ENCODE results near the gene GTF2F2. TPM values are rescaled to one million over a fixed set of nuclear protein-coding genes. Genes with fewer than 3 reads are reported as not detected.

The GTF2F2 gene
- total and polyA plus RNA-seq, 9 of the 15 experiments (the other 6 are each of a cell fraction or from before 2014, with no cell fraction given) = 19.7 to 44.8 (median 32.4) TPM

GRCh38 chr13:45141369-45141768 lies 21.1 kb downstream of the GTF2F2 start:
- Histone ChIP-seq H3K27ac (ENCODE audit: extremely low read depth, low read depth, low read length) (no peak overlapping the region), H3K4me1 (replicated peaks in 1 of 2; ENCODE audit: control insufficient read depth in 2 of 2, insufficient read depth in 2 of 2, low read length in 2 of 2) (peaks cover 0 to 3% of the 10 kb centered on the region in 2 experiments; a peak in 3 of 5 replicates), H3K9me3 (replicated peaks; ENCODE audit: control insufficient read depth, insufficient read depth, low read depth, low read length) (no peaks in the 10 kb centered on the region), H3K4me3 (no peak overlapping the region), H3K4me2 (ENCODE audit: insufficient read depth, low read length) (no peak overlapping the region), H3K9me1 (ENCODE audit: control insufficient read depth, insufficient read depth, low read length) (no peaks in the 10 kb centered on the region), H4K20me1 (replicated peaks; ENCODE audit: control insufficient read depth, insufficient read depth, low read length) (no peaks in the 10 kb centered on the region), H3K9ac (ENCODE audit: insufficient read depth in 1 of 2, low read depth in 2 of 2, low read length in 2 of 2) (no peak overlapping the region), H3K79me2 (ENCODE audit: control insufficient read depth, insufficient read depth, low read length) (peaks cover 70% of the 10 kb centered on the region), H3K27me3 (ENCODE audit: control insufficient read depth in 2 of 2, insufficient read depth in 2 of 2, low read length in 2 of 2) (no peaks in the 10 kb centered on the region), H3K36me3 (ENCODE audit: control insufficient read depth, insufficient read depth, low read length) (peaks cover 43% of the 10 kb centered on the region), H2AFZ (ENCODE audit: low read depth, low read length) (no peak overlapping the region)
- ChIA-PET POLR2A (no interaction called here), CTCF (ENCODE audit: low intra/inter-chr PET ratio) (no interaction called here)
- no TSS peak for BruUV-seq (replicated peaks)
- FAIRE-seq (no peak), DNase-seq (ENCODE audit: extremely low read depth in 1 of 4, low spot score in 3 of 4) (no peak), ATAC-seq (no peak)
- TF ChIP-seq CBX8 (IDR thresholded peaks at IDR 0.05; ENCODE audit: borderline replicate concordance, extremely low read depth, low read depth, low read length, poor library complexity, severe bottlenecking) = no peak
- no peak for TF ChIP-seq RBM25 (IDR thresholded peaks at IDR 0.05; ENCODE audit: low read depth, low read length, severe bottlenecking)
- TF ChIP-seq ZC3H4 (CRISPR knock-in tag; IDR thresholded peaks at IDR 0.05; ENCODE audit: borderline replicate concordance) = no peak
- TF ChIP-seq CEBPZ (IDR thresholded peaks at IDR 0.05; ENCODE audit: borderline replicate concordance, low read depth, low read length) = no peak
- TF ChIP-seq ATF6 (CRISPR knock-in tag; IDR thresholded peaks at IDR 0.05) = no peak
- no peak for TF ChIP-seq EWSR1 (IDR thresholded peaks at IDR 0.05; ENCODE audit: borderline replicate concordance, low read depth, partially characterized antibody)
- no peak for TF ChIP-seq HNRNPUL1 (IDR thresholded peaks at IDR 0.05; ENCODE audit: low read length)
- no peak for TF ChIP-seq KAT7 (CRISPR knock-in tag; IDR thresholded peaks at IDR 0.05; ENCODE audit: borderline replicate concordance)
- TF ChIP-seq EHMT2 (IDR thresholded peaks at IDR 0.05) = no peak
- intact Hi-C loops (cut with micrococcal nuclease) = no loop called here
- 60% methylated on average over 1 of the region's 1 CpG for WGBS (ENCODE audit: insufficient coverage, low coverage, missing lambda C conversion rate)
- in situ Hi-C loops (cut with MboI) = no loop called here
